ENCODE measurements around the gene KAT6B.

Gene KAT6B

GRCh38 chr10:75019370-75019769 lies 193.0 kb downstream of the KAT6B start:
- peak; percentile 47 for DNase-seq

GRCh38 chr10:75020168-75020567 lies 193.8 kb downstream of the KAT6B start:
- no peak for DNase-seq

- DNase-seq, result no peak
Measured at GRCh38 chr10:75021379-75022249, 195.2 kb downstream of the KAT6B start.

- peak; percentile 10 for DNase-seq
Measured at GRCh38 chr10:75023074-75023473, 196.7 kb downstream of the KAT6B start.

GRCh38 chr10:75024971-75025523 lies 198.6 kb downstream of the KAT6B start:
- no peak for DNase-seq

GRCh38 chr10:75028049-75028448 lies 201.6 kb downstream of the KAT6B start:
- DNase-seq, result no peak

GRCh38 chr10:75028748-75029147 lies 202.3 kb downstream of the KAT6B start:
- DNase-seq, result no peak

- no peak for DNase-seq
Measured at GRCh38 chr10:75029420-75029819, 203.0 kb downstream of the KAT6B start.

- DNase-seq, result no peak
Measured at GRCh38 chr10:75029857-75030256, 203.5 kb downstream of the KAT6B start.

GRCh38 chr10:75030371-75030770 lies 204.0 kb downstream of the KAT6B start:
- no peak for DNase-seq

- no peak for DNase-seq
Measured at GRCh38 chr10:75032119-75032518, 205.7 kb downstream of the KAT6B start.

- no peak for DNase-seq
Measured at GRCh38 chr10:75032813-75033212, 206.4 kb downstream of the KAT6B start.

GRCh38 chr10:75033399-75034130 lies 207.2 kb downstream of the KAT6B start:
- no peak for DNase-seq

- no peak for DNase-seq
Measured at GRCh38 chr10:75034131-75034512, 207.7 kb downstream of the KAT6B start.

GRCh38 chr10:75034714-75035258 lies 208.4 kb downstream of the KAT6B start:
- no peak for DNase-seq

GRCh38 chr10:75035975-75036708 lies 209.7 kb downstream of the KAT6B start:
- DNase-seq, result no peak

- no peak for DNase-seq
Measured at GRCh38 chr10:75037171-75038153, 211.1 kb downstream of the KAT6B start.

GRCh38 chr10:75038335-75038734 lies 211.9 kb downstream of the KAT6B start:
- DNase-seq, result no peak

- DNase-seq, result no peak
Measured at GRCh38 chr10:75040576-75040975, 214.2 kb downstream of the KAT6B start.

- DNase-seq, result no peak
Measured at GRCh38 chr10:75042292-75042974, 216.0 kb downstream of the KAT6B start.

Data from hematopoietic multipotent progenitor cell treated with erythropoietin and hydrocortisone succinate and interleukin-3 and kit ligand, for 8 days (in vitro differentiated cells).